Measurements from ENCODE around the gene HES2.
"Not testable (repeated sequence)": the region's sequence is repeated elsewhere in the genome, so short reads cannot be mapped to it uniquely, and the experiment has no call there.

Gene HES2

GRCh38 chr1:6384135-6384534, 35.6 kb downstream of the HES2 start:
- DNase-seq: no peak

GRCh38 chr1:6380037-6380436, 39.7 kb downstream of the HES2 start:
- DNase-seq: no peak

- no peak for DNase-seq
These were observed 41.5 kb downstream of the HES2 start for GRCh38 chr1:6378096-6378746.

- peak; percentile 99 for DNase-seq
These were observed 45.6 kb downstream of the HES2 start for GRCh38 chr1:6373961-6374720.

GRCh38 chr1:6372236-6372635, 47.5 kb downstream of the HES2 start:
- not testable (repeated sequence) for DNase-seq

GRCh38 chr1:6370006-6370405, 49.7 kb downstream of the HES2 start:
- DNase-seq: no peak

GRCh38 chr1:6367381-6368012, 52.2 kb downstream of the HES2 start:
- no peak for DNase-seq

GRCh38 chr1:6365047-6365446, 54.7 kb downstream of the HES2 start:
- DNase-seq: no peak

GRCh38 chr1:6363085-6363884, 56.4 kb downstream of the HES2 start:
- peak; percentile 69 for DNase-seq

Data from NCI-H510A treated with DMSO at 0.1 percent for 48 hours (cell line).